GM21367 (cell line): Measurements from ENCODE around the gene MAP2K2.
"Not testable (repeated sequence)": the region's sequence is repeated elsewhere in the genome, so short reads cannot be mapped to it uniquely, and the experiment has no call there.

ENCODE experiments used
- ATAC-seq: cut with Tn5 transposase; IDR thresholded peaks from one replicate; pipeline ENCODE4 v1.9.1; 2021; ENCODE audit not compliant: unreplicated experiment

The MAP2K2 gene

DNA sequence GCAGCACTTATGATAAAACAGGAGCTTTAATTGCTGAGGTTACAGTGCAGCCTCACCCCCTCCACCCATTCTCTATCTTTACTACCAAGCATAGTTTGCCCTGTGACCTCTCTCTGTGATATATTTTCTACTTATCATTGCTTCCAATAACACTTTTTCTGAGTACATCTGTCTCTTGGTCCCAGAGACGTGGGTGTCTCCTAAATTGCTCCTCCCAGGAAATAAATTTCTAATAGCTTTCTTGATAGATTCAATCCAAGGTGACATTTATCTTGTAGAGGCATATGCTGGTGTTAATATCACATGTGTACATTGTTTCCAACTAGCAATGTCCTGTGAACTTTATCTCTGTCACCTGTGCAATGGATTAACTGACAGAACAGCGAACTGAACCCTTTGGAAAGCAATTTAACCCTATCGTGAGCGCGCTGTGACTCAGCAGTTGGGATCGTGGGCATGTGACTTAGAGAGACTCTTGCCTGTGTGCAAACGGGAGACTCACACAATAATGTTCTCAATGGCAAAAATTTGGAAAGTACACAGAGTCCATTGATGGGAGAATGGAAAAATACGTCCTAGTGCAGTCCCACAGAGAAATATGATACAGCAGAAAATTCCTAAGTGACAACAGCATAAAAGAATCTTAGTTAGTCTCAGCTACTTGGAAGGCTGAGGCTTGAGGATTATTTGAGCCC lies 7.0 kb upstream of the MAP2K2 start:
- ATAC-seq: no peak

DNA sequence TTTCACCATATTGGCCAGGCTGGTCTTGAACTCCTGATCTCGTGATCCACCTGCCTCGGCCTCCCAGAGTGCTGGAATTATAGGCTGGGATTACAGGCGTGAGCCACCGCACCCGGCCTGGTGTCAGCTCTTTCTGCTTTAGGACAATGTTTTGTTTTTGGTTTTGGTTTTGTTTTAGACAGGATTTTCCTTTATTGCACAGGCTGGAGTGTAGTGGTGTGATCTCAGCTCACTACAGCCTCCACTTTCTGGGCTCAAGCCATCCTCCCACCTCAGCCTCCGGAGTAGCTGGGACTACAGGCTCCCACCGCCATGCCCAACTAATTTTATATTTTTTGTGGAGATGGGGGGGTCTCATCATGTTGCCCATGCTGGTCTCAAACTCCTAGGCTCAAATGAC lies 5.1 kb upstream of the MAP2K2 start:
- ATAC-seq: not testable (repeated sequence)

DNA sequence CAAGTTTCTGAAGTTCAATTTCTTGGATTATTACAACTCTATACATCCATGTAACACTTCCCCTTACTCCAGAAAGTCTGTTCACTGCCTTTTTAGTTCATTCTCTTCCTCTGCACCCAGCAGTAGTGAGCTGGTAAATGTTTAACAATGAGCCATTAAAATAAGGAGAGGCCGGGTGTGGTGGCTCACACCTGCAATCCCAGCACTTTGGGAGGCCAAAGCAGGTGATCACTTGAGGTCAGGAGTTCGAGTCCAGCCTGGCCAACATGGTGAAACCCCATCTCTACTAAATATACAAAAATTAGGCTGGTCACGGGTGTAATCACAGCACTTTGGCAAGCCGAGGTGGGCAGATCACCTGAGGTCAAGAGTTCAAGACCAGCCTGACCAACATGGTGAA lies 3.4 kb upstream of the MAP2K2 start:
- ATAC-seq: not testable (repeated sequence)

DNA sequence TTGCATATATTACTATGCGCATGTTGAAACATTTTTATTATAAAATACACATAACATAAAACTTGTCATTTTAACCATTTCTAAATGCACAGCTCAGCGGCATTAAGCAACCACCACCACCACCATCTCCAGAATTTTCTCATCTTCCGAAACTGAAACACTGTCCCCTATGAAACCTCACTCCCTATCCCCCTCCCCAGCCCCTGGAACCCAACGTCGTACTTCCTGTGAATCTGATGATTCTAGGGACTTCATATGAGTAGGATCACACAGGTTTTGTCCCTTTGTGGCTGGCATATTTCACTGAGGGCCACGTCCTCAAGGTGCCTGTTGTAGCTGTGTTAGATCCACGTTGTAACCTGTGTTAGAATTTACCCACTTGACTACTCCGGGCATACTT lies 716 bp upstream of the MAP2K2 start:
- no peak for ATAC-seq

DNA sequence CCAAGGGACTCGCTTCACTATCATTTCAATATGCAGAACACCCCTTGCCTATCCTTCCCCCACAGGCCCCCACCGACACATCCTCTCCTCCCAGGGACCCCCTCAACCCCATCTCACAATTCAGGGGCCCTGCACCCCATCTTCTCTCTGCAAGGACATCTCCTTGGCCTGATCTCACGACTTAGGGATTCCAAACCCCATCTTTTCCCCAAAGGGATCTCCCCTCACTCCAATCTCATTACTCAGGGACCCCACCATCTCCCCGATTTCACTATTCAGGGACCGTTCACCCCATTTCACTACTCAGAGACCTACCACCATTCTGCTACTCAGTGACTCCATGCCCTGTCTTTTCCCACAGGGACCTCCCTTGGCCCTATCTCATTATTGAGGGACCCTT lies 1.4 kb downstream of the MAP2K2 start:
- no peak for ATAC-seq

DNA sequence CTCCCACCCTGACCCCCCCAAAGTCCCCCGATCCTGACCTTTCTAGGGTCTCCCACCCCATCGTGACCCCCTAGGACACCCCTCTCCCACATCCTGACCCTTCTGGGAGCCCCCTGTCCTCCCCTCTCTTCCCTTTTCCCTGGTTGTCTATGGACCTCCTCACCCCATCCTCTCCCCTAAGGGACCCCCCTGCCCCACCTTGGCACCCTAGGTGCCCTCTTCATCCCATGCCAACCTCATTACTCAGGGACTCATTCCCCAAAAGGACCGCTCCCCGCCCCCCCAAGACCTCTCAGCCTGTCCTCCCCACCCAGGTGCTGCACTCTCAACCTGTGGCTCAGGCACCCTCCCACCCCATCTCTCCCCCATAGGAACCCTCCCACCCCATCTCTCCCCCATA lies 2.1 kb downstream of the MAP2K2 start:
- ATAC-seq: no peak

DNA sequence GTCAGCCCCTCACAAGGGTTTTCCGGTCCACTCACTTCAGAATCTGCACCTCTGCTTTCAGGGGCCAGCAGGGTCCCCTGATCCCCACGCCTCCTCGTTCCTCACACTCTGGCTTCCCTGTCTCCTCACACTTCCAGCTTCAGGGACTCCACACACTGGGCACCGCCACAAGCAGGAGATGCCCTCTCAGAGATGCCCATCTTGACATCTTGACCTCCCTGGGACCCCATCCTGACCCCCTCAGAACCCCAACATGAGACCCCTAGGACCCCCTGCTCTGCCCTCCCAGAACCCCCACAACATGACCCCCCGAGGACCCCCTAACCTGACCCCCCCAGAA lies 2.7 kb downstream of the MAP2K2 start:
- ATAC-seq: no peak

DNA sequence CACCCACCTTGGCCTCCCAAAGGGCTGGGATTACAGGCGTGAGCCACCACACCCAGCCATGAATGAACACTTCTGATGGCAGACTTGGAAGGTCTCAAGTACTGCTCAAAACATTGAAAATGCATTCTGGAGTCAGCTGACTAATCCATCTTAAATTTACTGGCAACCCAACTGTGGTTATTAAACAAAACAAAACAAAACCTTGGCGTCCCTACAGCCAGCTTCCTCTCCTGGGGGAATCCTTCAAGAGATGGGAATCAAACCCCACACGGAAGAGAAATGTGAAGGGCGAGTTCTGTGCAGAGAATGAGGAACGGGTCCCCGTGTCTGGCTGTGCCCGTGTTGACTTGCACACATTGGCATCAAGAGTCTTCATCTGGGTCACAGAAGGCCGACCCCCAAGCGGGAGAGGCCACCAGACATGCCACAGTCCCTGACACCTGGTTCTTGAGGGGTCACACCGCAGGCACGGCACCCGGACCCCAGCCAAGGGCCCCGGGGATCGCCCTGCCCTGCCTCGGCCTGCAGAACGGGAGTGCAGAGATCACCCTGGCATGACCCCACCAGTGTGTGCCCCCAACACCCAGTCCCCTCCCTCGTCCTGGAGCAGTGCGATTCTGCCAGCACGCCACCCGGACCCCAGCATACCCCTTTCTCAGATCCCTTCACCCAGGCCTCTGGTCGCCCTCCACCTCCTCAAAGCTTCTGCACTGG lies 3.2 kb downstream of the MAP2K2 start:
- no peak for ATAC-seq

DNA sequence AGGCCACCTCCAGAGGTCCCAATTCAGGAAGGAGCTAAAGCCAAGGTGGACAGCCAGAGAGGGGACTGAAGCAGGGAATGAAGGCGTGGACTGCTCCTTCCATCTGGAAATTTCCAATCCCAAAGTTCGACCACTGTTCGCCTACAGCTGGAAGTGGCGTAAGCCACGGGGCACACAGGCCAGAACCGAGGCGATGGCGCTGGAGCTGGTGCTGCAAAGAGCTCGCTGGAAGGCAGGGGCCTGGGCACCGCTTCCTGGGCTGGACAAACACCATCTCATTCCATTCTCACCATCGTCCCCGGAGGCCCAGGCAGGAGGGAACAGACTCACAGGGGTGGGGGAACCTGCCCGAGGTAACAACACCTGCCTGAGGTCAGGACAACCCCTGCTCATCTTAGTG lies 4.2 kb downstream of the MAP2K2 start:
- ATAC-seq: no peak

DNA sequence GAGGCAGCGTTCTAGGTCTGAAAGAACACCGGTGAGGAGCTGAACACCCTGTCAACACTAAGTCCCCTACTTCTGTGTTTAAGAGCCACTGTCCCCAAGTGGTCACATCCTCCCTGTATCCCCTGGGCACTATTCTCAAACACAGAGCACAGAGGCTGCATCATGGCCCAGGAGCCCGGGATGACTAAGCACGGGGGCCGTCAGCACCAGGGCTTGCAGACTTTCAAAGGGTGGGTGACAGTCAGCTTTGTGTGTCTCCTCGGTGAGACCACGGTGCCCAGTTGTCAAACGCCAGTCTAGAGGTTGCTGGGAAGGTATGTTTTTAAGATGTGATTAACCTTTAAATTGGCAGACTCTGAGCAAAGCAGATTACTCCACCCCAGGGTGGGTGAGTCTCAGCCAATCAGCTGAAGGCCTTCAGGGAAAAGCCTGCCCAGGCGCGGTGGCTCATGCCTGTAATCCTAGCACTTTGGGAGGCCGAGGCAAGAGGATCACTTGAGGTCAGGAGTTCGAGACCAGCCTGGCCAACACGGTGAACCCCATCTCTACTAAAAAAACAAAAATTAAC lies 8.0 kb downstream of the MAP2K2 start:
- no peak for ATAC-seq

DNA sequence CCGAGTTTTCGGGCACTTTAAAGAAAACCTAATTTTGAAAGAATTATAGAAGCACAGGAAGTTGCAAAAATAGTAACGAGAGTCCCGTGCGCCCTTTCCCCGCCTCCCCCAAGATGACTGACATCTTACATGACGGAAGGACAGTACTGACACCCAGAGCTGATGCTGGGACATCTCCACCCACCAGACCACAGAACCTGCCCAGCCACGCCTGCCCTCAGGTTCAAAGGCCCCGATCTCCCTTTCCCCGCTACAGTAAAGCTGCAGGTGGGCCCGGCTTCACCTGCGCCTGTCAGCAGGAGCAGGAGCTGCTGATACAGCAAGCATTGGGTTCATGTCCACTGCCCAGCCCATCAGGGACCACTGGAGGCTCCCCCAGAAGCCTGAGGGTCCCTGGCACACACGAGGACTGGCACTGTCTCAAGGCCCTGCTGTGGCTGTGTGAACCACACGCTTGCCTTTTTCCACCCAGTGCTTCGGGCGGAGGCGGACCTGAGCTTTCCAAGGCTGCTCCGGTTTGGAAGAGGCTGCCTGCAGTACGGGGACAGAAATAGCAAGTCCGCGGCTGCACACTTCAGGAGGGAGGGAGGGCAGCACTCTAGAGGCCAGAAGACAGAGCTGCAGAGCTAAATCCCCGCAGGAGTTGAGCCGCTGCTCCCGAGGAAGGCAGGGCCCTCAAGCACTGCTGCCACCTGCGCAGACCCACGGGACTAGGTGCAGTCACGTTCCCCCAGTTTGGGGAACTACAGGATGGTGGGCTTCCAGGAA lies 8.7 kb downstream of the MAP2K2 start:
- no peak for ATAC-seq

DNA sequence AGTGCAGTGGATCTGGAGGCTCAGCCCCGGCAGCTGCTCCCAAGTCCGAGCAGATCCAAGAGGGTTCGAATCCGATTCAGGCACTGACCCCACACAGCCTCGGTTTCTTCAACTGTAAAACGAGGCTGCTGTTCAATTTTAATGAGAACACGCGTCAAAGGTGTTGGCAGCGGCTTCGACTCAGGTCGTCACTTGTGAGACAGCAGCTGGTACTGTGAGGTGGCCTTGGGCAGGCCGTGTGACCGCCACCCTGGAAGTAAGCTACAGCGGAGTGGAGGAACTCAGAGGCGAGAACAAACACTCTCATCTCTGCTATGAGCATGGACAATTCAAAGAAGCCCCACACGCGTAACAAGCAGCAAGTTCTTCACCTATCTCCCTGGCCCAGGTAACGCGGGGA lies 9.7 kb downstream of the MAP2K2 start:
- ATAC-seq: no peak

DNA sequence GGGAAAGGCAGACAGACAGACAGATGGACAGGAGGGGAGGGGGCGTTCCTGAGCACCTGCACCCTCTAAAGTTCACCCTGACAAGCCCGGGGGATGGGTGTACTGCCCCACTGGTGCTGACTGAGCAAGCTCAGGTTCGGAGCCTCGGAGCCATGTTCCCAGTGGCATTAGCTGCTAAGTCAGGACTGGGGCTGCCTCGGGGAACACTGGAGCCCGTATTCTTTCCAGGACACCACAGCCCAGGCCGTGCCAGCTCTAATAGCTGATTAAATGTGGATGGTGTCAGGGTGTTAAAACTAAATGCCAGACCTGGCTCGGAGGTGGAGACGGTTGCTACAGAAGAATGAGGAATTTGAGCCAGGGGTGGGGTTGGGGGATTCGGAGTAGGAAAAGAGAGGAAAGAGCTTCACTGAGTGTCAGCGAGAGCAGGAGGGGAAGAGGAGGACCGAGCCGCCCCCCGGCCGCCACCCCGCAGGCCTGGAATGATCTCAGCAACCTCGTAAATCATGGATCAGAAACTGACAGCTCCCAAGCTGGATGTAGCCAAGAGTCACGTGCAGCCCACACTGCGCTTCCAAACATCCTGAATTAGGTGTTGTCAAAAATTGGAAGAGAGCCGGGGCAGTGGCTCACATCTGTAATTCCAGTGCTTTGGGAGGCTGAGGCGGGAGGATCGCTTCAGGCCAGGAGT lies 10.4 kb downstream of the MAP2K2 start:
- no peak for ATAC-seq

DNA sequence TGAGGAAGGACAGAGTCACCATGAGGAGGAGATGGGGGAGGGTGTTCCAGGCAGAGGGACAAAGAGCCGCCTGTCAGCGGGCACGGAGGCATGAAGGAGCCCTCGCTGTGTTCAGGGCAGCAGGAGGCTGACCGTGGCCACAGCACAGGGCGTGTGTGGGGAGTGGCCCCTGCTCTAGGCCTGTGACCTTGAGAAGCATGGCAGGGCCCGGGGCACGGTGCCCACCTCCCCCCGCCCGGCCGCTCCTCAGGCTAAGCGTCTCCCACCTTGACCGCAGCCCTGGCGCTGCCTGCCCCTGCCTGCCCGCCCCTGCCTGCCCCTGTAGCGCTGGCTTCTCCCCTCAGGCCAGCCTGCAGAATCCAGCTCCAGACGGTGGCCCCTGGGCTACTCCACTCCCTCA lies 11.6 kb downstream of the MAP2K2 start:
- no peak for ATAC-seq

DNA sequence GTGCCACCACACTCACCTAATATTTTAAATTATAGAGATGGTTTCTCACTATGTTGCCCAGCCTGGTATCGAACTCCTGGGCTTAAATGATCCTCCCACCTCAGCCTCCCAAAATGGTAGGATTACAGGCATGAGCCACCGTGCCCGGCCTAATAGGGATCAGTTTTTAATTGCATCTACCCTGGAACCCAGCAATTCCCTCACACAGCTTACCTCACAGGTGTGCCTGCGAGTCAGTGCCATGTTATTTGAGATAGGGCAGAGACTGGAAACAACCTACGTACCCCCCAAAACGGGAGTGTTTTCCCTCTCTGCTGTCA lies 14.3 kb downstream of the MAP2K2 start:
- ATAC-seq: no peak

DNA sequence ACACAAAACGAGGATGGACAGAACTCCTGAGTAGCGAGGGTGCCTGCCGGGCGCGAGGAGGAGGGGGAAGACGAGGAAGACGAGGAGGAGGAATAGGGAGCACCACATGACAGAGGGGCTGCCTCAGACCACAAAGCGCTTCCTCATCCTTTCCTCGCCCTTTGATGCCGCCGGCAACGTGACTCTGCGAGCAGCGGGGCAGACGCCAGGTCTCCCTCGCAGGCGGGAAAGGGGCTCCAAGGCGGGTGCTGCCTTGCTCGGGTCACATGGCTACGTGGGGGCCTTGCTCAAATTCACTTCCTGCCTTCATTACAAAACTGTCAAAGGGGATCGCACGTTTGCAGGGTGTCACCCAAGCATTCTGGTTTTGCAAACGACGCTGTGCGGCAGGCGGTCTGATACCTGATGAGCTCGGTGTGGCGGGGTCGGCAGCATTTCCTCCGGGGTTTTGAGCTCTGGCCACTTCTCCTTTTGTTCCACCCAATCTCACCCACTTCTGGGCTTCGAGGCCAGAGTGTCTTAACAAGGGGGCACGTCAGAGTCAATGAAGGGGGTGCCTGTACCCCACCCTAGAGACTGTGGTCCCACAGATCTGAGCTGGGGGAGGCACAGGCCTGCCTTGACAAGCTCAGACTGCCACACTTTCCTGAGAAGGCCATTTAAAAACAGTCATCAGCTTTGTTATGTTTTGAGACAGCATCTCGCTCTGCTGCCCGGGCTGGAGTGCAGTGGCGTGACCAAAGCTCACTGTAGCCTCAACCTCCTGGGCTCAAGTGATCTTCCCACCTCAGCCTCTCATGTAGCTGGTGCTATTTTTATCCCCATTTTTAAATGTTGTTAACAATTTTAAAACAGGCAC lies 14.9 kb downstream of the MAP2K2 start:
- ATAC-seq: no peak

DNA sequence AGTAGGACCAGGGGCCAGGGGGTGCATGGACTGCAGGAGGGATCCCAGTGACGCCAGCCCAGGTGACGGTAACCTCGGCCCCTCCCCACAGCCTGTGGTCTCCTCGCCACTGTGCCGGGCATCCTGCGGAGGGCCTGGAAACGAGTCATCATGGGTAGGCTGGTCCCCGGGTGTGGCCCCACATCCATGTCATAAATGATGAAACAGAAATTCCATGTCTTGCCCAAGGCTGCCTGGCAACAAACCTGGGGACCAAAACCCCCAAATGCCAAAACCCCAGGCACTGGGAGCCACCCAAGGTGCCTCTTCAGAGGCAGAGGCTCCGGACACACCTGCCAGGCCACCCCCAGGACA lies 20.9 kb downstream of the MAP2K2 start:
- no peak for ATAC-seq

DNA sequence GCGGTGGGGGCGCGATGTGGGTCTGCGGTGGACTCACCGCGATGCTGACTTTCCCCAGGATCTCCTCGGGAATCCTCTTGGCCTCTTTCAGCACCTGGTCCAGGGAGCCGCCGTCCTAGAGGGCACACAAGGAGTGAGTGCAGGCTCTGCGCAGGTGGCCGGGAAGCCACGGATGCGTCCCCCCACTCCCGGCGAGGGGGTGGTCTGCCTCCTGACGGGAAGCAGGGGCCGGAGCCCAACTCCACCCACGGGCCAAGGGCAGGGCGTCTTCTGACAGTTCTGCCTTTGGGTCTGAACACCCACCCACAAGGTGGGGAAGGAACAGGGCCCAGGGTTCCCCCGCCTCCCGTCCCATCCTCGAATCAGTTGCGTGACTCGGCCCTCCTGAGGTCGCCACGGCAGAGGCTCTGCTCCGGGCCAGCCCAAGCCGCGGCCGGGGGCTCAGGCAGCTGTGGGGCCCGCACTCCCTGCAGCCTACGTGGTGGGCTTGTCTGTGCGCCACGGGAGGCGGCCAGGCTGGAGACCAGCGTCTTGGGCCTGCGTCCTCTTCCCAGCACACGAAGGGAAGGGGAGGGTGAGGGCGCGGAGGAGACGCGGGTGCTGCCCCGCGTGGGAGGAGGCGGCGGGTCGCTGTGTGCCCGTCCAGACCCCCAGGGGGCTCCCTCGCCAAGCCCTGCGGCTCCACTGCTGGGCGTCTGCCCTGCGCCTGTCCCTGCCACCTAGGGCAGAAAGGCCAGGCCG lies 21.4 kb downstream of the MAP2K2 start:
- ATAC-seq: no peak

DNA sequence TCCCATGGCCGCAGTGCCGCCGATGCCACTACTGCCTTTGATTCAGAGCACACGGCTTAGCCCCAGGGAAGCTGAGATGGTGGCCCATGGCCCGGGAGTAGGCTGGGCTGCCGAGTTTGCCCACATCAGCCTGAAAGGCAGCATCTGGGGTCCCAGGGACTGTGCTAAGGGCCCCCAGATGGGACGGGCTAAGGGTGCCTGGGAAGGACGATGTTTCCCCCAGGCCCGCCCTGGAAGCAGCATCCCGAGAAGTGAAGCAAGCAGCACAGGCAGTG lies 22.5 kb downstream of the MAP2K2 start:
- no peak for ATAC-seq
